IMR-90 (cell line): ENCODE measurements around the gene IL1R2. TPM values are rescaled to one million over a fixed set of nuclear protein-coding genes. Genes with fewer than 3 reads are reported as not detected.

Experiments used
- ATAC-seq: fragments of 200-7000 bp; cut with Tn5 transposase; 2 replicates; pipeline ENCODE4 v1.9.1; 2020; ENCODE audit warnings: low read depth, mild to moderate bottlenecking, moderate library complexity
- BruUV-seq: library from RNA; stranded (reverse); fragments of 400-500 nt; replicated peaks from 2 replicates; lab custom pipeline; 2021; lab: Mats Ljungman, UMichigan
- CTCF ChIA-PET: fragments of 300-600 bp; formaldehyde crosslinking; extraction: SDS; loops from one replicate; lab custom pipeline; 2021; ENCODE audit warnings: antibody characterized with exemption; lab: Yijun Ruan, JAX
- POLR2A ChIA-PET: fragments of 300-600 bp; sonication (Branson Sonifier 250); formaldehyde crosslinking; loops from one replicate; lab custom pipeline; 2022; ENCODE audit warnings: antibody characterized with exemption; ENCODE audit not compliant: unreplicated experiment; lab: Charles Lee
- DNase-seq: peaks from one replicate; pipeline ENCODE4 v3.0.0; 2013
- H2AFZ ChIP-seq: replicated peaks from 2 replicates; pipeline ENCODE3; 2013; ENCODE audit warnings: low read length, mild to moderate bottlenecking; ENCODE audit not compliant: poor library complexity
- H2AK5ac ChIP-seq: 2 replicates; pipeline ENCODE4 v1.6.1; 2013; ENCODE audit warnings: low read depth, low read length, inconsistent platforms
- H2AK9ac ChIP-seq: replicated peaks from 2 replicates; pipeline ENCODE3; 2013; ENCODE audit warnings: mild to moderate bottlenecking, low read depth, low read length, moderate library complexity; ENCODE audit not compliant: poor library complexity
- H2BK120ac ChIP-seq: 2 replicates; pipeline ENCODE4 v1.6.1; 2013; ENCODE audit warnings: low read depth, low read length, inconsistent platforms
- H2BK15ac ChIP-seq: 3 replicates; pipeline ENCODE4 v1.6.1; 2013; ENCODE audit warnings: low read depth, low read length, inconsistent platforms
- H2BK20ac ChIP-seq: 2 replicates; pipeline ENCODE4 v1.6.1; 2013; ENCODE audit warnings: low read depth, mild to moderate bottlenecking, inconsistent platforms, low read length, moderate library complexity
- H2BK5ac ChIP-seq: 2 replicates; pipeline ENCODE4 v1.6.1; 2013; ENCODE audit warnings: mild to moderate bottlenecking, low read depth, low read length, inconsistent platforms; ENCODE audit not compliant: poor library complexity, severe bottlenecking
- H3K14ac ChIP-seq: replicated peaks from 2 replicates; pipeline ENCODE4 v1.6.1; 2013; ENCODE audit warnings: low read depth, low read length, inconsistent platforms
- H3K18ac ChIP-seq: 2 replicates; pipeline ENCODE4 v1.6.1; 2013; ENCODE audit warnings: low read depth, low read length, control low read depth
- H3K23ac ChIP-seq: 2 replicates; pipeline ENCODE4 v1.6.1; 2013; ENCODE audit warnings: low read depth, low read length, inconsistent platforms
- H3K27ac ChIP-seq: 2 replicates; pipeline ENCODE4 v1.5.1; 2013; ENCODE audit warnings: mild to moderate bottlenecking, control low read depth, low read length; ENCODE audit not compliant: insufficient read depth
- H3K27me3 ChIP-seq: 2 replicates; pipeline ENCODE4 v1.6.1; 2013; ENCODE audit warnings: low read length; ENCODE audit not compliant: control insufficient read depth, insufficient read depth
- H3K36me3 ChIP-seq: 2 replicates; pipeline ENCODE4 v1.6.1; 2013; ENCODE audit warnings: low read length, mixed read lengths; ENCODE audit not compliant: control insufficient read depth, insufficient read depth
- H3K4ac ChIP-seq: 2 replicates; pipeline ENCODE4 v1.6.1; 2013; ENCODE audit warnings: low read depth, low read length, inconsistent platforms
- H3K4me1 ChIP-seq: 2 replicates; pipeline ENCODE4 v1.6.1; 2013; ENCODE audit warnings: low read length, mixed read lengths; ENCODE audit not compliant: control insufficient read depth, insufficient read depth
- H3K4me2 ChIP-seq: 2 replicates; pipeline ENCODE4 v1.6.1; 2013; ENCODE audit warnings: low read depth, mild to moderate bottlenecking, control low read depth, low read length, moderate library complexity
- H3K4me3 ChIP-seq: 2 replicates; pipeline ENCODE4 v1.5.1; 2013; ENCODE audit warnings: low read depth, mild to moderate bottlenecking, control low read depth, low read length, moderate library complexity; ENCODE audit not compliant: insufficient read depth
- H3K56ac ChIP-seq: 2 replicates; pipeline ENCODE4 v1.6.1; 2013; ENCODE audit warnings: low read length, inconsistent platforms; ENCODE audit not compliant: insufficient read depth; ENCODE audit errors: extremely low read depth
- H3K79me1 ChIP-seq, 2 experiments: 2 replicates each; pipeline ENCODE4 v1.6.1; 2013; ENCODE audit warnings: low read length in 2 of 2, inconsistent platforms in 1 of 2, low read depth in 1 of 2
- H3K9ac ChIP-seq: 2 replicates; pipeline ENCODE4 v1.6.1; 2013; ENCODE audit warnings: low read depth, low read length, control low read depth
- H3K9me1 ChIP-seq: 2 replicates; pipeline ENCODE4 v1.6.1; 2013; ENCODE audit warnings: low read length, inconsistent platforms; ENCODE audit not compliant: insufficient read depth
- H3K9me3 ChIP-seq: 2 replicates; pipeline ENCODE4 v1.6.1; 2013; ENCODE audit warnings: low read length; ENCODE audit not compliant: control insufficient read depth, insufficient read depth
- H4K20me1 ChIP-seq: 2 replicates; pipeline ENCODE4 v1.6.1; 2013; ENCODE audit warnings: low read length, inconsistent platforms; ENCODE audit not compliant: insufficient read depth
- H4K5ac ChIP-seq: 2 replicates; pipeline ENCODE4 v1.6.1; 2013; ENCODE audit warnings: mild to moderate bottlenecking, low read depth, low read length, control low read depth
- H4K8ac ChIP-seq, 2 experiments: 2 replicates each; pipeline ENCODE4 v1.6.1; 2013; ENCODE audit warnings: low read depth in 2 of 2, low read length in 2 of 2, control low read depth in 1 of 2, inconsistent platforms in 1 of 2
- H4K91ac ChIP-seq: 2 replicates; pipeline ENCODE4 v1.6.1; 2013; ENCODE audit warnings: low read depth, low read length, inconsistent platforms; ENCODE audit not compliant: insufficient read depth
- CEBPB ChIP-seq: IDR thresholded peaks from 2 replicates; pipeline ENCODE4 v1.6.1; 2012; ENCODE audit warnings: low read depth, low read length, improper control_type of control experiment
- CHD1 ChIP-seq: IDR thresholded peaks from 2 replicates; pipeline ENCODE4 v1.6.1; 2012; ENCODE audit warnings: low read depth, low read length, improper control_type of control experiment
- ELK1 ChIP-seq: fragments of 150-350 bp; IDR thresholded peaks from 2 replicates; pipeline ENCODE4 v1.6.1; 2016; ENCODE audit warnings: low read depth, mild to moderate bottlenecking, low read length, moderate library complexity, borderline replicate concordance
- FOS ChIP-seq: fragments of 150-350 bp; IDR thresholded peaks from 2 replicates; pipeline ENCODE4 v1.6.1; 2016; ENCODE audit warnings: low read depth, low read length
- MAFK ChIP-seq: IDR thresholded peaks from 2 replicates; pipeline ENCODE4 v1.6.1; 2012; ENCODE audit warnings: low read depth, low read length, improper control_type of control experiment
- MXI1 ChIP-seq: IDR thresholded peaks from 2 replicates; pipeline ENCODE4 v1.6.1; 2012; ENCODE audit warnings: low read depth, mild to moderate bottlenecking, low read length, moderate library complexity, borderline replicate concordance
- NFE2L2 ChIP-seq: fragments of 150-350 bp; IDR thresholded peaks from 2 replicates; pipeline ENCODE4 v1.6.1; 2016; ENCODE audit warnings: low read depth, mild to moderate bottlenecking, low read length
- RAD21 ChIP-seq: IDR thresholded peaks from 2 replicates; pipeline ENCODE4 v1.6.1; 2012; ENCODE audit warnings: low read length, improper control_type of control experiment
- RCOR1 ChIP-seq: IDR thresholded peaks from 2 replicates; pipeline ENCODE4 v1.6.1; 2012; ENCODE audit warnings: mild to moderate bottlenecking, low read length, improper control_type of control experiment; ENCODE audit not compliant: insufficient replicate concordance
- RFX5 ChIP-seq: IDR thresholded peaks from 2 replicates; pipeline ENCODE4 v1.8.0; 2012; ENCODE audit warnings: low read depth, mild to moderate bottlenecking, low read length, moderate library complexity
- USF2 ChIP-seq: fragments of 150-350 bp; IDR thresholded peaks from 2 replicates; pipeline ENCODE4 v1.6.1; 2017; ENCODE audit warnings: mild to moderate bottlenecking, antibody characterized with exemption, low read length, low read depth
- WGBS, 2 experiments: methylation state at CpG; one replicate each; pipeline versions ENCODE4 v1.1.5 to v1.1.7; 2013; ENCODE audit warnings: missing lambda C conversion rate in 2 of 2; ENCODE audit not compliant: insufficient read length in 1 of 2; ENCODE audit errors: extremely low coverage in 2 of 2; 5-methylcytosine and 5-hydroxymethylcytosine counted together
- dilution Hi-C: fragments of 300-500 bp; cut with HindIII; formaldehyde crosslinking; loops from one replicate; pipeline ENCODE4 v1.14.3; 2018; ENCODE audit warnings: low sequenced_read_pairs; ENCODE audit not compliant: unreplicated experiment
- in situ Hi-C: fragments of 300-500 bp; cut with MboI; formaldehyde crosslinking; loops from 3 replicates; pipeline ENCODE4 v1.14.3; 2019; ENCODE audit warnings: low sequenced_read_pairs, inconsistent platforms, mixed read lengths
- intact Hi-C: fragments of 100-400 bp; cut with micrococcal nuclease; formaldehyde crosslinking; loops from 2 replicates; pipeline ENCODE4 v1.10.0; 2022
- polyA plus RNA-seq, 3 experiments: library from polyadenylated mRNA; depleted of rRNA; stranded (reverse); fragments of >200 nt; gene quantifications; 2 replicates each; pipeline ENCODE4 v1.2.3, GENCODE V29; 2012; ENCODE audit warnings: low replicate concordance in 1 of 3
- total RNA-seq: library from RNA; depleted of rRNA; stranded (reverse); fragments of >200 nt; gene quantifications from 2 replicates; pipeline ENCODE4 v1.2.3, GENCODE V29; 2012

Gene IL1R2
- total and polyA plus RNA-seq, 2 of the 4 experiments (the other 2 are of a cell fraction), result not detected

DNA sequence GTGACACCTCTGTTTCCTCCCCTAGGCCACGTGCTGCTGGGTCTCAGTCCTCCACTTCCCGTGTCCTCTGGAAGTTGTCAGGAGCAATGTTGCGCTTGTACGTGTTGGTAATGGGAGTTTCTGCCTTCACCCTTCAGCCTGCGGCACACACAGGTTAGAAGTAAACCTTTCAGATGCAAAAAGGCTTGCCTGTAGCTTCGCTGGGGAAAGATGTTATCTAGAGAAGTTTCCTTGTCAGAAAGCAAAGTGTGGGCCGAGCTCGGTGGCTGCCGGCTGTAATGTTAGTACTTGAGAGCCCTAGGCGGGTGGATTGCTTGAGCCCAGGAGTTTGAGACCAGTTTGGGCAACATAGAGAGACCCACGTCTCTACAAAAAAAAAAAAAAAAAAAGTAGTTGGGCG is 16.7 kb downstream of the IL1R2 start:
- Histone ChIP-seq H3K14ac (no peak overlapping the region), H4K8ac (no peak overlapping the region), H3K18ac (no peak overlapping the region), H3K56ac (no peak overlapping the region), H3K4me2 (no peak overlapping the region), H3K9me3 (no peaks in the 10 kb centered on the region), H4K20me1 (no peaks in the 10 kb centered on the region), H3K36me3 (no peaks in the 10 kb centered on the region), H2BK20ac (no peak overlapping the region), H2AK9ac (no peak overlapping the region), H2BK5ac (no peak overlapping the region), H3K79me1 (no peaks in the 10 kb centered on the region), H4K5ac (no peak overlapping the region), H3K4me3 (no peak overlapping the region), H4K91ac (no peak overlapping the region), H3K4me1 (no peaks in the 10 kb centered on the region), H3K27me3 (peaks cover 5% of the 10 kb centered on the region; the same call in 1 of the 2 replicates), H3K23ac (no peak overlapping the region), H2BK15ac (no peak overlapping the region), H3K9me1 (no peaks in the 10 kb centered on the region), H3K9ac (no peak overlapping the region), H3K27ac (no peak overlapping the region), H2AK5ac (no peak overlapping the region), H2AFZ (no peak overlapping the region), H2BK120ac (no peak overlapping the region), H3K4ac (no peak overlapping the region)
- dilution Hi-C loops, result loop anchor here (25.0 kb wide), 1 partner anchor 154 kb away; no protein-coding TSS in a partner anchor
- in situ Hi-C loops, result no loop called here
- TF ChIP-seq FOS (no peak), ELK1 (no peak), CEBPB (no peak), USF2 (no peak), RCOR1 (no peak), MAFK (no peak), RFX5 (no peak), NFE2L2 (no peak), RAD21 (no peak), MXI1 (no peak), CHD1 (no peak)
- POLR2A ChIA-PET, result no interaction called here
- intact Hi-C loops, result loop anchor here (5.0 kb wide), 1 partner anchor 126 kb away; no protein-coding TSS in a partner anchor
- ATAC-seq (no peak), DNase-seq (no peak)
- 83% methylated on average over 2 of the region's 12 CpGs; no CpG with 5 or more reads in 1 of the 2 experiments for WGBS, 2 experiments
- CTCF ChIA-PET, result interaction anchor here (1.0 to 1.4 kb wide), 2 partner anchors 9 to 232 kb away, joined by 3 read pairs; no protein-coding TSS in a partner anchor
- BruUV-seq, result no TSS peak
